Pancreas (tissue), 10 donors: ENCODE measurements around the gene PRODH2. TPM values are rescaled to one million over a fixed set of nuclear protein-coding genes. Genes with fewer than 3 reads are reported as not detected.

Source experiments
- ATAC-seq, 4 donors: fragments of 200-7000 bp; cut with Tn5 transposase; one replicate each; pipeline versions ENCODE4 v1.8.0 to v1.9.1; 2020; ENCODE audit warnings: mild to moderate bottlenecking in 4 of 4, moderate library complexity in 4 of 4
- DNase-seq, 6 donors: peaks; one replicate each; pipeline ENCODE4 v3.0.0-alpha.2; 2020
- FAIRE-seq: peaks from 2 replicates; lab custom pipeline; 2012; peaks lifted over from hg19 to GRCh38; lab: Jason Lieb, UNC
- H3K27ac ChIP-seq, 4 donors: fragments of 200-600 bp; sonication (generic); 1 replicate in 3 of 4; 2 replicates in 1 of 4; pipeline versions ENCODE4 v1.5.0 to v1.8.0; 2020
- H3K27me3 ChIP-seq, 4 donors: fragments of 200-600 bp; one replicate each; pipeline ENCODE4 v1.8.0; 2021
- H3K36me3 ChIP-seq, 3 donors: fragments of 200-600 bp; sonication (generic) in 1 of 3; one replicate each; pipeline versions ENCODE4 v1.5.0 to v1.8.0; 2020 to 2021
- H3K4me1 ChIP-seq, 3 donors: fragments of 200-600 bp; one replicate each; pipeline ENCODE4 v1.8.0; 2021
- H3K4me3 ChIP-seq, 4 donors: fragments of 200-600 bp; sonication (generic) in 2 of 4; one replicate each; pipeline versions ENCODE4 v1.5.0 to v1.8.0; 2020 to 2021
- H3K9me3 ChIP-seq, 4 donors: fragments of 200-600 bp; one replicate each; pipeline ENCODE4 v1.8.0; 2021
- CTCF ChIP-seq, 4 donors: fragments of 200-600 bp; sonication (generic) in 3 of 4; IDR thresholded peaks; one replicate each; pipeline versions ENCODE4 v1.5.0 to v1.8.0; 2021; ENCODE audit warnings: antibody characterized with exemption in 4 of 4
- WGBS, 2 donors: extraction: QIAGEN DNeasy Blood & Tissue Kit; methylation state at CpG; one replicate each; pipeline ENCODE4 v1.1.7; 2013; 5-methylcytosine and 5-hydroxymethylcytosine counted together
- intact Hi-C, 3 donors: fragments of 100-400 bp; cut with DNase I; formaldehyde crosslinking; loops; one replicate each; pipeline versions ENCODE4 v1.11.1 to v1.14.2; 2022
- polyA plus RNA-seq, 2 donors: library from polyadenylated mRNA; stranded (reverse); fragments of 200-250 nt; gene quantifications; one replicate each; pipeline ENCODE4 v1.2.3, GENCODE V29; 2013
- total RNA-seq, 6 donors: library from RNA; stranded (reverse); fragmentation: NEBNext Ultra II Directional in 4 of 6; extraction: Animal tissue kit (Norgen Biotek cat#: 25700) in 4 of 6; gene quantifications; one replicate each; pipeline versions ENCODE4 v1.2.1 to v1.2.4, GENCODE V29; 2021 to 2023
- donor health status: healthy with polysubstance abuse.
- donor health status: DM: no; HTN: no; CAD: no; lungs with moderate emphysema.
- donor health status: DM: no; HTN: no; CAD: no.
- donor health status: control.
- donor health status: control.
- donor health status: Bipolar disorder and iron deficiency.
- donor health status: DM: yes; HTN: yes; CAD: no.
- donor health status: DM: no; HTN: no; CAD: no.
- donor health status: DM: no; HTN: no; CAD: no.
- donor health status: DM: yes; HTN: yes; CAD: no.

PRODH2 gene
- total and polyA plus RNA-seq, 8 donors: 0.95 to 21.5 (median 4.2) TPM

- H3K4me1 ChIP-seq: no peaks in the 10 kb centered on the region
- intact Hi-C loops: no loop called here
- DNase-seq (no peak), FAIRE-seq (no peak), ATAC-seq (no peak)
- H3K4me3 ChIP-seq: no peak overlapping the region
- 84% methylated on average over 3 of the region's 3 CpGs for WGBS, 2 donors
- H3K9me3 ChIP-seq: no peaks in the 10 kb centered on the region
- H3K36me3 ChIP-seq: no peaks in the 10 kb centered on the region
- H3K27me3 ChIP-seq: no peaks in the 10 kb centered on the region
- H3K27ac ChIP-seq: no peak overlapping the region
- TF ChIP-seq CTCF (IDR thresholded peaks at IDR 0.05): no peak
These were observed 9.9 kb upstream of the PRODH2 start for GRCh38 chr19:35822579-35822978.

GRCh38 chr19:35818445-35818844, 5.8 kb upstream of the PRODH2 start:
- H3K27me3 ChIP-seq: no peaks in the 10 kb centered on the region
- H3K36me3 ChIP-seq: no peaks in the 10 kb centered on the region
- no peak for FAIRE-seq
- 69 to 72% methylated on average over 3 of the region's 3 CpGs for WGBS, 2 donors
- ATAC-seq: no peak
- H3K4me1 ChIP-seq: no peaks in the 10 kb centered on the region
- no peak overlapping the region for H3K4me3 ChIP-seq
- H3K27ac ChIP-seq: no peak overlapping the region
- intact Hi-C loops: no loop called here
- no peak for TF ChIP-seq CTCF (IDR thresholded peaks at IDR 0.05)
- H3K9me3 ChIP-seq: no peaks in the 10 kb centered on the region
- DNase-seq: no peak

- no peaks in the 10 kb centered on the region for H3K27me3 ChIP-seq
- no peak overlapping the region for H3K4me3 ChIP-seq
- ATAC-seq: no peak
- no peak overlapping the region for H3K27ac ChIP-seq
- intact Hi-C loops: no loop called here
- 87 to 92% methylated on average over 9 of the region's 9 CpGs for WGBS, 2 donors
- no peak for DNase-seq
- no peak for TF ChIP-seq CTCF (IDR thresholded peaks at IDR 0.05)
- H3K9me3 ChIP-seq: no peaks in the 10 kb centered on the region
- H3K36me3 ChIP-seq: no peaks in the 10 kb centered on the region
- peaks cover 0 to 5% (median 0%) of the 10 kb centered on the region in 3 donors for H3K4me1 ChIP-seq
- FAIRE-seq: no peak
These were observed 4.2 kb upstream of the PRODH2 start for GRCh38 chr19:35816846-35817245.

- Histone ChIP-seq H3K4me3 (no peak overlapping the region), H3K27ac (no peak overlapping the region), H3K9me3 (no peaks in the 10 kb centered on the region), H3K36me3 (no peaks in the 10 kb centered on the region), H3K27me3 (no peaks in the 10 kb centered on the region), H3K4me1 (peaks cover 0 to 5% (median 0%) of the 10 kb centered on the region in 3 donors)
- intact Hi-C loops: no loop called here
- DNase-seq (no peak), ATAC-seq (no peak), FAIRE-seq (no peak)
- TF ChIP-seq CTCF (IDR thresholded peaks at IDR 0.05): no peak
- WGBS, 2 donors: 62 to 64% methylated on average over 6 of the region's 6 CpGs
These were observed 3.6 kb upstream of the PRODH2 start for GRCh38 chr19:35816262-35816661.

- H3K4me3 ChIP-seq: no peak overlapping the region
- FAIRE-seq: no peak
- intact Hi-C loops: no loop called here
- 58 to 59% methylated on average over 11 of the region's 11 CpGs for WGBS, 2 donors
- no peak overlapping the region for H3K27ac ChIP-seq
- no peak for TF ChIP-seq CTCF (IDR thresholded peaks at IDR 0.05)
- peaks cover 0 to 5% (median 0%) of the 10 kb centered on the region in 3 donors for H3K4me1 ChIP-seq
- no peak for DNase-seq
- H3K27me3 ChIP-seq: no peaks in the 10 kb centered on the region
- H3K36me3 ChIP-seq: no peaks in the 10 kb centered on the region
- peak in 1 of 4 donors; percentile 28 for ATAC-seq
- H3K9me3 ChIP-seq: no peaks in the 10 kb centered on the region
These were observed 622 bp upstream of the PRODH2 start for GRCh38 chr19:35813043-35813890.
